Neural progenitor cell (in vitro differentiated cells): ENCODE results near the gene GATAD2B. TPM values are rescaled to one million over a fixed set of nuclear protein-coding genes. Genes with fewer than 3 reads are reported as not detected.

ENCODE experiments used
- DNase-seq: peaks from one replicate; pipeline ENCODE4 v3.0.0-alpha.2; 2016; ENCODE audit warnings: low spot score
- H2AFZ ChIP-seq: fragments of 200-600 bp; sonication (generic); replicated peaks from 2 replicates; pipeline ENCODE4 v1.6.1; 2016; ENCODE audit warnings: antibody characterized with exemption
- H3F3A ChIP-seq: fragments of 200-600 bp; sonication (generic); 2 replicates; pipeline ENCODE4 v1.6.1; 2016; ENCODE audit warnings: antibody characterized with exemption, low read depth
- H3K27ac ChIP-seq: fragments of 200-600 bp; sonication (generic); 2 replicates; pipeline ENCODE4 v1.5.1; 2016; ENCODE audit warnings: mild to moderate bottlenecking
- H3K27me3 ChIP-seq: fragments of 200-600 bp; sonication (generic); 2 replicates; pipeline ENCODE4 v1.6.1; 2016; ENCODE audit warnings: mild to moderate bottlenecking, moderate library complexity
- H3K36me3 ChIP-seq: fragments of 200-600 bp; sonication (generic); 2 replicates; pipeline ENCODE4 v1.5.1; 2016
- H3K4me1 ChIP-seq: fragments of 200-600 bp; sonication (generic); 2 replicates; pipeline ENCODE4 v1.6.1; 2016; ENCODE audit warnings: mixed run types
- H3K4me2 ChIP-seq: fragments of 200-600 bp; sonication (generic); 2 replicates; pipeline ENCODE4 v1.6.1; 2016
- H3K4me3 ChIP-seq: fragments of 200-600 bp; sonication (generic); 2 replicates; pipeline ENCODE4 v1.5.1; 2016
- H3K79me2 ChIP-seq: fragments of 200-600 bp; sonication (generic); 2 replicates; pipeline ENCODE4 v1.6.1; 2016; ENCODE audit warnings: low read depth
- H3K9ac ChIP-seq: fragments of 200-600 bp; sonication (generic); 2 replicates; pipeline ENCODE4 v1.6.1; 2016
- H3K9me3 ChIP-seq: fragments of 200-600 bp; sonication (generic); 2 replicates; pipeline ENCODE4 v1.5.1; 2016; ENCODE audit warnings: low read depth
- H4K20me1 ChIP-seq: fragments of 200-600 bp; sonication (generic); 2 replicates; pipeline ENCODE4 v1.6.1; 2016; ENCODE audit warnings: low read depth
- H3K27ac Mint-ChIP-seq: 3 replicates; pipeline ENCODE4 v1.8.0; 2021; ENCODE audit warnings: mixed read lengths
- H3K27me3 Mint-ChIP-seq: 2 replicates; pipeline ENCODE4 v1.8.0; 2022; ENCODE audit warnings: low read depth, mild to moderate bottlenecking, inconsistent platforms, moderate library complexity, mixed read lengths; ENCODE audit not compliant: insufficient read depth
- H3K36me3 Mint-ChIP-seq: 3 replicates; pipeline ENCODE4 v1.8.0; 2021; ENCODE audit warnings: mixed read lengths
- H3K4me1 Mint-ChIP-seq: 3 replicates; pipeline ENCODE4 v1.8.0; 2021; ENCODE audit warnings: mixed read lengths
- H3K4me3 Mint-ChIP-seq: 3 replicates; pipeline ENCODE4 v1.8.0; 2021; ENCODE audit warnings: mild to moderate bottlenecking, moderate library complexity, mixed read lengths
- H3K9me3 Mint-ChIP-seq: 3 replicates; pipeline ENCODE4 v1.8.0; 2020; ENCODE audit warnings: mixed read lengths
- CTCF ChIP-seq: fragments of 200-600 bp; sonication (generic); IDR thresholded peaks from 2 replicates; pipeline ENCODE4 v1.5.1; 2017; ENCODE audit warnings: antibody characterized with exemption, mild to moderate bottlenecking
- EZH2 ChIP-seq: fragments of 200-600 bp; sonication (generic); IDR thresholded peaks from 2 replicates; pipeline ENCODE4 v1.6.1; 2017; ENCODE audit warnings: antibody characterized with exemption, mild to moderate bottlenecking, moderate library complexity
- EZH2phosphoT487 ChIP-seq: fragments of 200-600 bp; sonication (generic); IDR thresholded peaks from 2 replicates; pipeline ENCODE4 v1.6.1; 2017; ENCODE audit warnings: antibody characterized with exemption
- total RNA-seq: library from RNA; depleted of rRNA; stranded (reverse); fragments of >200 nt; gene quantifications from 2 replicates; pipeline ENCODE4 v1.2.3, GENCODE V29; 2015; ENCODE audit warnings: low replicate concordance

Gene GATAD2B
- total RNA-seq, 1 donor from 2014 or later: 14.8 TPM

- H3K4me2 ChIP-seq: no peak overlapping the region
- H2AFZ ChIP-seq: no peak overlapping the region
- no peaks in the 10 kb centered on the region for H4K20me1 ChIP-seq
- no peak overlapping the region for H3K4me3 ChIP-seq
- Mint-ChIP-seq H3K9me3 (no peaks in the 10 kb centered on the region), H3K27me3 (peaks cover 4% of the 10 kb centered on the region), H3K27ac (no peak overlapping the region), H3K4me3 (no peak overlapping the region), H3K36me3 (peaks cover 34% of the 10 kb centered on the region), H3K4me1 (peaks cover 11% of the 10 kb centered on the region)
- peaks cover 5% of the 10 kb centered on the region for H3K4me1 ChIP-seq
- DNase-seq: no peak
- TF ChIP-seq EZH2phosphoT487 (no peak), CTCF (no peak), EZH2 (no peak)
- H3K27ac ChIP-seq: no peak overlapping the region
- no peaks in the 10 kb centered on the region for H3K9me3 ChIP-seq
- H3K27me3 ChIP-seq: no peaks in the 10 kb centered on the region
- H3F3A ChIP-seq: peaks cover 9% of the 10 kb centered on the region
- H3K36me3 ChIP-seq: no peaks in the 10 kb centered on the region
- no peak overlapping the region for H3K9ac ChIP-seq
- peaks cover 14% of the 10 kb centered on the region for H3K79me2 ChIP-seq
Measured at GRCh38 chr1:153940756-153941155, 18.0 kb upstream of the GATAD2B start.

- DNase-seq: no peak
- peaks cover 1% of the 10 kb centered on the region for H3K79me2 ChIP-seq
- H3K4me3 ChIP-seq: no peak overlapping the region
- Mint-ChIP-seq H3K36me3 (peaks cover 33% of the 10 kb centered on the region), H3K4me3 (no peak overlapping the region), H3K27me3 (peaks cover 2% of the 10 kb centered on the region), H3K27ac (no peak overlapping the region), H3K4me1 (peaks cover 2% of the 10 kb centered on the region), H3K9me3 (no peaks in the 10 kb centered on the region)
- H3K9me3 ChIP-seq: no peaks in the 10 kb centered on the region
- no peaks in the 10 kb centered on the region for H3K36me3 ChIP-seq
- H3K27me3 ChIP-seq: no peaks in the 10 kb centered on the region
- no peak overlapping the region for H2AFZ ChIP-seq
- H4K20me1 ChIP-seq: no peaks in the 10 kb centered on the region
- H3K9ac ChIP-seq: no peak overlapping the region
- no peak overlapping the region for H3K4me2 ChIP-seq
- H3K27ac ChIP-seq: no peak overlapping the region
- no peaks in the 10 kb centered on the region for H3K4me1 ChIP-seq
- TF ChIP-seq EZH2 (no peak), EZH2phosphoT487 (no peak), CTCF (no peak)
- no peaks in the 10 kb centered on the region for H3F3A ChIP-seq
Measured at GRCh38 chr1:153939476-153939875, 16.7 kb upstream of the GATAD2B start.

DNA sequence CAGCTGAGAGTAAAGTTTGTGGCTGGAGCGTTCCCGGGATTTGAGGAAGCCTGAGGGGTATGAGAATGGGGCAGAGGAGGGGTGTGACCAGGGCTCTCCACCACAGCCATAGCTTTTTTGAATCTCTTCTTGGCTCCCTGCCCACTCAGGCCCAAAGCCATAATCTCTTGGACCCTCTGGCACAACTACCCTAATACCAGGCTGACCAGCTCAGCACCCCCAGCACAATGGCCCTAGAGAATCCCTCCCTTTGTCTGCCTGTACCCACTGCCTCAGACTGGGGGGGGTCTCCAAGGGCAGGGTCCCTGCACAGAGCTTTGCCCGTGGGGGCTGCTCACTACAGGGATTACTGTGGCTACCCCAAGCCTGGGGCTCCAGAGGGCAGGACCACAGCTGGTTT lies 16.2 kb upstream of the GATAD2B start:
- H3K36me3 ChIP-seq: no peaks in the 10 kb centered on the region
- H3K4me3 Mint-ChIP-seq: no peak overlapping the region

More for the DNA sequence above, 16.2 kb upstream of the GATAD2B start:
- Histone ChIP-seq H4K20me1 (no peaks in the 10 kb centered on the region), H3K4me2 (no peak overlapping the region), H3K9ac (no peak overlapping the region), H3K4me3 (no peak overlapping the region), H3K27me3 (no peaks in the 10 kb centered on the region), H3F3A (no peaks in the 10 kb centered on the region), H2AFZ (no peak overlapping the region), H3K27ac (no peak overlapping the region), H3K4me1 (no peaks in the 10 kb centered on the region), H3K9me3 (no peaks in the 10 kb centered on the region), H3K79me2 (no peaks in the 10 kb centered on the region)
- Mint-ChIP-seq H3K9me3 (no peaks in the 10 kb centered on the region), H3K27me3 (peaks cover 2% of the 10 kb centered on the region), H3K27ac (no peak overlapping the region), H3K4me1 (no peaks in the 10 kb centered on the region), H3K36me3 (peaks cover 36% of the 10 kb centered on the region)
- TF ChIP-seq CTCF (no peak), EZH2phosphoT487 (no peak), EZH2 (no peak)
- no peak for DNase-seq
